SK-N-SH (cell line): ENCODE data around the gene SLC22A4. TPM values are rescaled to one million over a fixed set of nuclear protein-coding genes. Genes with fewer than 3 reads are reported as not detected.

Source experiments
- CTCF ChIA-PET: fragments of 300-600, 350-600 bp; formaldehyde crosslinking; extraction: SDS; loops from one replicate; lab custom pipeline; 2021; lab: Yijun Ruan, JAX
- POLR2A ChIA-PET: fragments of 350-600 bp; sonication (Branson Sonifier 250); formaldehyde crosslinking; extraction: SDS; loops from one replicate; lab custom pipeline; 2020; ENCODE audit warnings: antibody characterized with exemption, inconsistent platforms; lab: Yijun Ruan, JAX
- DNase-seq: peaks from one replicate; pipeline ENCODE4 v3.0.0; 2012
- H2AFZ ChIP-seq: fragments of 200-600 bp; sonication (generic); 2 replicates; pipeline ENCODE4 v1.8.1; 2016; ENCODE audit warnings: antibody characterized with exemption, mild to moderate bottlenecking, low read depth
- H3F3A ChIP-seq: fragments of 200-600 bp; sonication (generic); replicated peaks from 2 replicates; pipeline ENCODE3; 2016; ENCODE audit warnings: antibody characterized with exemption, mild to moderate bottlenecking; ENCODE audit not compliant: insufficient read depth
- H3K27ac ChIP-seq, 2 experiments: fragments of 200-500 bp in 1 of 2; fragments of 200-600 bp in 1 of 2; sonication (Bioruptor generic) in 1 of 2; sonication (generic), shearing (Covaris generic) in 1 of 2; 2 replicates each; pipeline versions ENCODE4 v1.5.1 to v1.6.1; 2014 to 2016; ENCODE audit warnings: low read depth in 2 of 2, inconsistent platforms in 1 of 2, low read length in 1 of 2, mild to moderate bottlenecking in 1 of 2, mixed read lengths in 1 of 2
- H3K27me3 ChIP-seq: fragments of 200-600 bp; sonication (generic), shearing (Covaris generic); 2 replicates; pipeline ENCODE4 v1.6.1; 2016; ENCODE audit warnings: mixed run types; ENCODE audit not compliant: insufficient read depth
- H3K36me3 ChIP-seq, 2 experiments: fragments of 200-500 bp in 1 of 2; fragments of 200-600 bp in 1 of 2; sonication (Bioruptor generic) in 1 of 2; sonication (generic) in 1 of 2; replicated peaks in 1 of 2; 2 replicates each; pipeline versions ENCODE3 to v1.5.1; 2014 to 2016; ENCODE audit warnings: low read length in 1 of 2, mild to moderate bottlenecking in 1 of 2; ENCODE audit not compliant: insufficient read depth in 2 of 2, control insufficient read depth in 1 of 2
- H3K4me1 ChIP-seq, 2 experiments: fragments of 200-500 bp in 1 of 2; fragments of 200-600 bp in 1 of 2; sonication (Bioruptor generic) in 1 of 2; sonication (generic), shearing (Covaris generic) in 1 of 2; 2 replicates each; pipeline versions ENCODE4 v1.5.1 to v1.6.1; 2014 to 2016; ENCODE audit warnings: low read depth in 1 of 2, low read length in 1 of 2, mixed run types in 1 of 2; ENCODE audit not compliant: insufficient read depth in 2 of 2, control insufficient read depth in 1 of 2
- H3K4me2 ChIP-seq: fragments of 200-600 bp; sonication (generic), shearing (Covaris generic); 2 replicates; pipeline ENCODE4 v1.6.1; 2017; ENCODE audit warnings: mixed run types
- H3K4me3 ChIP-seq, 2 experiments: fragments of 200-500 bp in 1 of 2; fragments of 200-600 bp in 1 of 2; sonication (Bioruptor generic) in 1 of 2; sonication (generic), shearing (Covaris generic) in 1 of 2; 2 replicates each; pipeline versions ENCODE4 v1.5.1 to v1.8.1; 2014 to 2016; ENCODE audit warnings: low read depth in 2 of 2, inconsistent platforms in 1 of 2, low read length in 1 of 2, mild to moderate bottlenecking in 1 of 2, mixed read lengths in 1 of 2, moderate library complexity in 1 of 2
- H3K79me2 ChIP-seq: fragments of 200-600 bp; sonication (generic); 2 replicates; pipeline ENCODE4 v1.8.1; 2017; ENCODE audit warnings: mild to moderate bottlenecking; ENCODE audit not compliant: insufficient read depth
- H3K9ac ChIP-seq: fragments of 200-600 bp; sonication (generic); 2 replicates; pipeline ENCODE4 v1.6.1; 2017; ENCODE audit warnings: mixed run types
- H3K9me2 ChIP-seq: fragments of 200-600 bp; sonication (generic); 2 replicates; pipeline ENCODE4 v1.6.1; 2017; ENCODE audit warnings: mixed run types
- H3K9me3 ChIP-seq: fragments of 200-600 bp; sonication (generic); 2 replicates; pipeline ENCODE4 v1.6.1; 2017; ENCODE audit warnings: mixed run types, mild to moderate bottlenecking, moderate library complexity
- H4K20me1 ChIP-seq: fragments of 200-600 bp; sonication (generic); 2 replicates; pipeline ENCODE4 v1.6.1; 2017; ENCODE audit warnings: mild to moderate bottlenecking, mixed run types; ENCODE audit not compliant: insufficient read depth
- CHD2 ChIP-seq: fragments of 150-350 bp; IDR thresholded peaks from 2 replicates; pipeline ENCODE4 v1.6.1; 2018; ENCODE audit warnings: low read length; ENCODE audit not compliant: partially characterized antibody
- ELF1 ChIP-seq: IDR thresholded peaks from 2 replicates; pipeline ENCODE4 v1.4.0; 2012
- EP300 ChIP-seq, 2 experiments: IDR thresholded peaks; 2 replicates each; pipeline versions ENCODE4 v1.4.0 to v1.6.1; 2012; ENCODE audit warnings: borderline replicate concordance in 1 of 2, low read depth in 1 of 2, low read length in 1 of 2
- EZH2phosphoT487 ChIP-seq: fragments of 200-600 bp; sonication (generic); IDR thresholded peaks from 2 replicates; pipeline ENCODE4 v1.6.1; 2017; ENCODE audit warnings: low read depth, mixed run types, mild to moderate bottlenecking, antibody characterized with exemption, moderate library complexity, borderline replicate concordance
- FOXM1 ChIP-seq: IDR thresholded peaks from 2 replicates; pipeline ENCODE4 v1.4.0; 2012; ENCODE audit warnings: low read depth, mild to moderate bottlenecking
- GABPA ChIP-seq: IDR thresholded peaks from 2 replicates; pipeline ENCODE4 v1.4.0; 2012; ENCODE audit warnings: low read depth, mild to moderate bottlenecking
- GATA2 ChIP-seq: sonication (generic); formaldehyde crosslinking; IDR thresholded peaks from 2 replicates; pipeline ENCODE4 v1.5.0; 2020; ENCODE audit warnings: mild to moderate bottlenecking, missing genetic modification reagents
- JUND ChIP-seq: IDR thresholded peaks from 2 replicates; pipeline ENCODE4 v1.4.0; 2012
- MXI1 ChIP-seq: IDR thresholded peaks from 2 replicates; pipeline ENCODE4 v1.6.1; 2012; ENCODE audit warnings: mild to moderate bottlenecking, low read depth, low read length, improper control_type of control experiment
- NFIC ChIP-seq: IDR thresholded peaks from 2 replicates; pipeline ENCODE4 v1.4.0; 2012; ENCODE audit warnings: borderline replicate concordance
- NRF1 ChIP-seq: IDR thresholded peaks from 2 replicates; pipeline ENCODE4 v1.6.1; 2012; ENCODE audit warnings: low read depth, mild to moderate bottlenecking, low read length
- RAD21 ChIP-seq: IDR thresholded peaks from 2 replicates; pipeline ENCODE4 v1.6.1; 2012; ENCODE audit warnings: mild to moderate bottlenecking, low read length
- RCOR1 ChIP-seq: fragments of 150-350 bp; IDR thresholded peaks from 2 replicates; pipeline ENCODE4 v1.6.1; 2017; ENCODE audit warnings: antibody characterized with exemption, low read length
- RFX5 ChIP-seq: IDR thresholded peaks from 2 replicates; pipeline ENCODE4 v1.6.1; 2012; ENCODE audit warnings: mild to moderate bottlenecking, improper control_type of control experiment, low read length
- RXRA ChIP-seq: IDR thresholded peaks from 2 replicates; pipeline ENCODE4 v1.4.0; 2012; ENCODE audit warnings: low read depth, mild to moderate bottlenecking, borderline replicate concordance
- SIN3A ChIP-seq: IDR thresholded peaks from 2 replicates; pipeline ENCODE4 v1.6.1; 2012; ENCODE audit warnings: low read depth, mild to moderate bottlenecking, low read length, moderate library complexity, borderline replicate concordance
- SMC3 ChIP-seq: IDR thresholded peaks from 2 replicates; pipeline ENCODE4 v1.6.1; 2012; ENCODE audit warnings: low read depth, low read length, improper control_type of control experiment
- TCF12 ChIP-seq: IDR thresholded peaks from 2 replicates; pipeline ENCODE4 v1.4.0; 2012
- USF1 ChIP-seq: IDR thresholded peaks from 2 replicates; pipeline ENCODE4 v1.4.0; 2012; ENCODE audit warnings: low read depth, borderline replicate concordance
- YY1 ChIP-seq: IDR thresholded peaks from 2 replicates; pipeline ENCODE4 v1.4.0; 2012; ENCODE audit warnings: low read depth, mild to moderate bottlenecking
- WGBS: methylation state at CpG from one replicate; pipeline ENCODE4 v1.1.6; 2017; ENCODE audit warnings: low lambda C conversion rate; 5-methylcytosine and 5-hydroxymethylcytosine counted together
- polyA plus RNA-seq, 3 experiments: library from polyadenylated mRNA; depleted of rRNA; stranded (reverse); fragments of >200 nt; gene quantifications; 2 replicates each; pipeline ENCODE4 v1.2.3, GENCODE V29; 2012
- TF ChIP-seq, protein P1 (sequence below): fragments of 200-600 bp; sonication (generic); IDR thresholded peaks from 2 replicates; pipeline ENCODE4 v1.6.1; 2017; ENCODE audit warnings: antibody characterized with exemption, mild to moderate bottlenecking, moderate library complexity
- TF ChIP-seq, protein P2 (sequence below): IDR thresholded peaks from 2 replicates; pipeline ENCODE4 v1.4.0; 2012; ENCODE audit warnings: low read depth, borderline replicate concordance
- TF ChIP-seq, protein P3 (sequence below): fragments of 150-350 bp; IDR thresholded peaks from 2 replicates; pipeline ENCODE4 v1.6.1; 2016; ENCODE audit warnings: mild to moderate bottlenecking, low read depth, low read length

SLC22A4 gene
- polyA plus RNA-seq, 1 of the 3 experiments (the other 2 are of a cell fraction) = 3.3 TPM

GRCh38 chr5:132310141-132310834, 16.1 kb downstream of the SLC22A4 start (continued):
- no peak for TF ChIP-seq SIN3A
- TF ChIP-seq MXI1 = no peak
- TF ChIP-seq CHD2 = no peak
- TF ChIP-seq EP300 (IDR thresholded peaks at IDR 0.05; ENCODE audit: borderline replicate concordance in 1 of 2, low read depth in 1 of 2, low read length in 1 of 2) = no peak
- no peak for TF ChIP-seq NRF1
- no peak for TF ChIP-seq SMC3

DNA sequence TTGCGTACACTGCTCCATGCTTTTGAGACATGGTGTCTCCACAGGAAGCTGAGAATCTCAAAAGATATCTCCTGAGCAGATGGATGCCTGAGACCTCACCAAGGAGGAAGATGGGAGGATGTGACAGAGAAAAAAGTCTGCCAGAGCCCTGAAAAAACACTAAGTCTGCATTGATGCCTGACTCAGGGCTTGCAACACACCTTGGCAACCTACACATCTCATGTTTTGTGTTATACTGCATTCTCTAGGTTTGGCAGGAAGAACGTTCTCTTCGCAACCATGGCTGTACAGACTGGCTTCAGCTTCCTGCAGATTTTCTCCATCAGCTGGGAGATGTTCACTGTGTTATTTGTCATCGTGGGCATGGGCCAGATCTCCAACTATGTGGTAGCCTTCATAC, 19.2 kb downstream of the SLC22A4 start:
- H3K79me2 ChIP-seq = no peaks in the 10 kb centered on the region
- TF ChIP-seq, protein P1, sequence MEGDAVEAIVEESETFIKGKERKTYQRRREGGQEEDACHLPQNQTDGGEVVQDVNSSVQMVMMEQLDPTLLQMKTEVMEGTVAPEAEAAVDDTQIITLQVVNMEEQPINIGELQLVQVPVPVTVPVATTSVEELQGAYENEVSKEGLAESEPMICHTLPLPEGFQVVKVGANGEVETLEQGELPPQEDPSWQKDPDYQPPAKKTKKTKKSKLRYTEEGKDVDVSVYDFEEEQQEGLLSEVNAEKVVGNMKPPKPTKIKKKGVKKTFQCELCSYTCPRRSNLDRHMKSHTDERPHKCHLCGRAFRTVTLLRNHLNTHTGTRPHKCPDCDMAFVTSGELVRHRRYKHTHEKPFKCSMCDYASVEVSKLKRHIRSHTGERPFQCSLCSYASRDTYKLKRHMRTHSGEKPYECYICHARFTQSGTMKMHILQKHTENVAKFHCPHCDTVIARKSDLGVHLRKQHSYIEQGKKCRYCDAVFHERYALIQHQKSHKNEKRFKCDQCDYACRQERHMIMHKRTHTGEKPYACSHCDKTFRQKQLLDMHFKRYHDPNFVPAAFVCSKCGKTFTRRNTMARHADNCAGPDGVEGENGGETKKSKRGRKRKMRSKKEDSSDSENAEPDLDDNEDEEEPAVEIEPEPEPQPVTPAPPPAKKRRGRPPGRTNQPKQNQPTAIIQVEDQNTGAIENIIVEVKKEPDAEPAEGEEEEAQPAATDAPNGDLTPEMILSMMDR = no peak
- TF ChIP-seq, protein P2, sequence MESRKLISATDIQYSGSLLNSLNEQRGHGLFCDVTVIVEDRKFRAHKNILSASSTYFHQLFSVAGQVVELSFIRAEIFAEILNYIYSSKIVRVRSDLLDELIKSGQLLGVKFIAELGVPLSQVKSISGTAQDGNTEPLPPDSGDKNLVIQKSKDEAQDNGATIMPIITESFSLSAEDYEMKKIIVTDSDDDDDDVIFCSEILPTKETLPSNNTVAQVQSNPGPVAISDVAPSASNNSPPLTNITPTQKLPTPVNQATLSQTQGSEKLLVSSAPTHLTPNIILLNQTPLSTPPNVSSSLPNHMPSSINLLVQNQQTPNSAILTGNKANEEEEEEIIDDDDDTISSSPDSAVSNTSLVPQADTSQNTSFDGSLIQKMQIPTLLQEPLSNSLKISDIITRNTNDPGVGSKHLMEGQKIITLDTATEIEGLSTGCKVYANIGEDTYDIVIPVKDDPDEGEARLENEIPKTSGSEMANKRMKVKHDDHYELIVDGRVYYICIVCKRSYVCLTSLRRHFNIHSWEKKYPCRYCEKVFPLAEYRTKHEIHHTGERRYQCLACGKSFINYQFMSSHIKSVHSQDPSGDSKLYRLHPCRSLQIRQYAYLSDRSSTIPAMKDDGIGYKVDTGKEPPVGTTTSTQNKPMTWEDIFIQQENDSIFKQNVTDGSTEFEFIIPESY = no peak
- TF ChIP-seq, protein P3, sequence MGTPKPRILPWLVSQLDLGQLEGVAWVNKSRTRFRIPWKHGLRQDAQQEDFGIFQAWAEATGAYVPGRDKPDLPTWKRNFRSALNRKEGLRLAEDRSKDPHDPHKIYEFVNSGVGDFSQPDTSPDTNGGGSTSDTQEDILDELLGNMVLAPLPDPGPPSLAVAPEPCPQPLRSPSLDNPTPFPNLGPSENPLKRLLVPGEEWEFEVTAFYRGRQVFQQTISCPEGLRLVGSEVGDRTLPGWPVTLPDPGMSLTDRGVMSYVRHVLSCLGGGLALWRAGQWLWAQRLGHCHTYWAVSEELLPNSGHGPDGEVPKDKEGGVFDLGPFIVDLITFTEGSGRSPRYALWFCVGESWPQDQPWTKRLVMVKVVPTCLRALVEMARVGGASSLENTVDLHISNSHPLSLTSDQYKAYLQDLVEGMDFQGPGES = no peak
- no peak for TF ChIP-seq CHD2
- TF ChIP-seq RXRA = no peak
- TF ChIP-seq TCF12 = no peak
- no peak for TF ChIP-seq YY1
- TF ChIP-seq ELF1 = no peak
- TF ChIP-seq RAD21 = no peak
- TF ChIP-seq EZH2phosphoT487 = no peak
- TF ChIP-seq SMC3 = no peak
- no peak for TF ChIP-seq EP300 (IDR thresholded peaks at IDR 0.05; ENCODE audit: borderline replicate concordance in 1 of 2, low read depth in 1 of 2, low read length in 1 of 2)
- no peak for TF ChIP-seq RCOR1
- no peak for TF ChIP-seq GATA2 (CRISPR knock-in tag)
- TF ChIP-seq GABPA = no peak
- TF ChIP-seq FOXM1 = no peak
- TF ChIP-seq NFIC = no peak
- TF ChIP-seq USF1 = no peak
- no peak for TF ChIP-seq RFX5
- no peak for TF ChIP-seq JUND
- TF ChIP-seq, all 33 proteins: peak for 0
- Histone ChIP-seq H3K9me2 (no peaks in the 10 kb centered on the region), H4K20me1 (no peaks in the 10 kb centered on the region), H3K27me3 (no peaks in the 10 kb centered on the region), H3K9me3 (no peaks in the 10 kb centered on the region), H3K27ac (no peak overlapping the region), H3K4me3 (no peak overlapping the region), H3K36me3 (peaks cover 0 to 8% of the 10 kb centered on the region in 2 experiments), H3K4me1 (peaks cover 2 to 8% of the 10 kb centered on the region in 2 experiments; a peak in 2 of 4 replicates), H3K9ac (no peak overlapping the region), H3F3A (no peaks in the 10 kb centered on the region), H3K4me2 (no peak overlapping the region), H2AFZ (no peak overlapping the region)
- WGBS = 96% methylated on average over 4 of the region's 4 CpGs
- DNase-seq = no peak
- POLR2A ChIA-PET = no interaction called here
- CTCF ChIA-PET = interaction anchor here (0.6 to 0.8 kb wide), 2 partner anchors 75 kb away, joined by 3 to 4 read pairs; no protein-coding TSS in a partner anchor
